Measurements from ENCODE around the gene COMMD6. TPM values are rescaled to one million over a fixed set of nuclear protein-coding genes. Genes with fewer than 3 reads are reported as not detected.

COMMD6 gene
- total RNA-seq: 65.1 TPM

DNA sequence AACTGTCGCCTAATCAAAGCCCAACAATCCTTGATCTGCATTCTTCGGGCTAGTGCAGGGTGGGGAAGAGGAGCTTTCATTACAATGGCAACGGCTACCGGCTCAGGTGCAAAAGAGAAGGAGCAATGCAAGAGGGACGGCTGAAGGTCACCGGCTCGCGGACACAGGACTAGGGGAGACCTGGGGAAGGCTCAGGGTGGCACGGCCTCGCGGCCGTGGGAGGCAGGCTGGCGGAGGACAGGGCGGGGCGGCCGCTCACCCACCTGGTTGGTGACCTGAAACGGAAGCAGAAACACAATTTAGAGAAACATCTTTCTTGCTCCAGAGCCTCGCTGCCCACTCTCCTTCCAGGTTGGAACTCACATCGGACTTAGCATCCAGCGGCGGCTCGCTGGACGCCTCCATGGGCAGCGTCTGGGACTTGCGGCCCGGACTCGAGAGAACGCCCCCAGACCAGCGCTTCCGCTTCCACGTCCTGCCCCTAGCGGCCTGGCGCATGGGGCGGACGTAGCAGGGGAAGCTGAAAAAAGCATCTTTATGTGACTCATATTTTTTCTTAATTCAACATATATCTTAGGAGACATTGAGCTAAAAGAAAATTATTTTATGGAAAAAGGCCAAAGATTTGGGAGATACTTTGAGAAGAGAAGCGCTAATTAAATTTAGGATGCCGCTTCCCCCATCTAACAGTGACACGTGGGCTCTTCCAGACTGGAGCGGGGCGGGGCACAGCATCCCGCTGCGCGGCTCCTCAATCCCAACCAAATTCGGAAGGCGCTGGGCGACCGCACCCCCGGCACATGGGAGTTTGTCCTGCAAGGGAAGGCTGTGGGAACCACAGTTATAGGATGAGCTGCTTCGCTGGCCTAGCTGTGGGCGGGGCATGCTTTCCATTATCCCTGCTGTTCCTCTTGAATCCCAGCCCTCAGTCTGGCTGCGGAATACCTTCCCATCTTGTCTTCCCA is at the start of gene COMMD6:
COMMD6 (minus strand) TSS at position 441 of the 965 bp plus-strand sequence; CDS start at position 405, 36 bp downstream.
- Histone ChIP-seq H3K4me1 (ENCODE audit: insufficient read depth, low read length) (peaks cover 34% of the 10 kb centered on the region), H3K27me3 (ENCODE audit: insufficient read depth, low read length) (no peaks in the 10 kb centered on the region), H3K9me3 (ENCODE audit: low read depth, low read length) (no peaks in the 10 kb centered on the region), H3K4me3 (ENCODE audit: low read length) (peak within 1 kb of the TSS; percentile 66)

GRCh38 chr13:75585153-75585552 is 47.5 kb upstream of the COMMD6 start:
- Histone ChIP-seq H3K27me3 (ENCODE audit: insufficient read depth, low read length) (no peaks in the 10 kb centered on the region), H3K4me3 (ENCODE audit: low read length) (no peak overlapping the region), H3K9me3 (ENCODE audit: low read depth, low read length) (peaks cover 6% of the 10 kb centered on the region), H3K4me1 (ENCODE audit: insufficient read depth, low read length) (no peaks in the 10 kb centered on the region)

- no peaks in the 10 kb centered on the region for H3K27me3 ChIP-seq (ENCODE audit: insufficient read depth, low read length)
Observed at GRCh38 chr13:75583091-75583490, 45.5 kb upstream of the COMMD6 start.

GRCh38 chr13:75581874-75582640 is 44.4 kb upstream of the COMMD6 start:
- H3K27me3 ChIP-seq (ENCODE audit: insufficient read depth, low read length): no peaks in the 10 kb centered on the region
- peaks cover 6% of the 10 kb centered on the region for H3K9me3 ChIP-seq (ENCODE audit: low read depth, low read length)
- H3K4me3 ChIP-seq (ENCODE audit: low read length): no peak overlapping the region
- no peaks in the 10 kb centered on the region for H3K4me1 ChIP-seq (ENCODE audit: insufficient read depth, low read length)

More at GRCh38 chr13:75583091-75583490, 45.5 kb upstream of the COMMD6 start:
- H3K4me1 ChIP-seq (ENCODE audit: insufficient read depth, low read length): no peaks in the 10 kb centered on the region
- no peak overlapping the region for H3K4me3 ChIP-seq (ENCODE audit: low read length)
- H3K9me3 ChIP-seq (ENCODE audit: low read depth, low read length): peaks cover 6% of the 10 kb centered on the region

GRCh38 chr13:75579529-75579928 is 41.9 kb upstream of the COMMD6 start:
- H3K4me1 ChIP-seq (ENCODE audit: insufficient read depth, low read length): no peaks in the 10 kb centered on the region
- H3K4me3 ChIP-seq (ENCODE audit: low read length): no peak overlapping the region
- no peaks in the 10 kb centered on the region for H3K27me3 ChIP-seq (ENCODE audit: insufficient read depth, low read length)
- peaks cover 5% of the 10 kb centered on the region for H3K9me3 ChIP-seq (ENCODE audit: low read depth, low read length)

DNA sequence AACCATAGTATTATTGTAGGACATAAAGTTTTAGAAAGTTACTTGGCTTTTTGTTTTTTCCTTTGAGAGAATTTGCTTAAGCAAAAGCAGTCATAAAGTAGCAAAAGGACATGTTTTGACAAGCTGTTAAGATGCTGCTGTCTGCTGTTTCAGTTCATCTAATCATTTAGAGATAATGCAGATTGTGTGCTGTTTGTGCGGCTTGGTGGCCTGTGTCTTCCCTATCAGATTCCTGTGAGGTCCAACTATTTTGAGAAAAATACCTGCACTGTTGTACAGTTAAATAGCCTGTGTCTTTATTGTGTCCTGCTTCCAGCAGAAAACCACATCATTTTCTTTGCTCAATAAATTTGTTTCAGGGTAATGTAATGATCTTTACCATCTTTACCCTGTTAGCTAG is 31.9 kb upstream of the COMMD6 start:
- Histone ChIP-seq H3K4me1 (ENCODE audit: insufficient read depth, low read length) (no peaks in the 10 kb centered on the region), H3K9me3 (ENCODE audit: low read depth, low read length) (no peaks in the 10 kb centered on the region), H3K27me3 (ENCODE audit: insufficient read depth, low read length) (no peaks in the 10 kb centered on the region), H3K4me3 (ENCODE audit: low read length) (no peak overlapping the region)

GRCh38 chr13:75566658-75567057 is 29.0 kb upstream of the COMMD6 start:
- H3K4me1 ChIP-seq (ENCODE audit: insufficient read depth, low read length): no peaks in the 10 kb centered on the region
- no peaks in the 10 kb centered on the region for H3K27me3 ChIP-seq (ENCODE audit: insufficient read depth, low read length)
- no peaks in the 10 kb centered on the region for H3K9me3 ChIP-seq (ENCODE audit: low read depth, low read length)
- no peak overlapping the region for H3K4me3 ChIP-seq (ENCODE audit: low read length)

- peaks cover 14% of the 10 kb centered on the region for H3K4me1 ChIP-seq (ENCODE audit: insufficient read depth, low read length)
- H3K4me3 ChIP-seq (ENCODE audit: low read length): no peak overlapping the region
- no peaks in the 10 kb centered on the region for H3K27me3 ChIP-seq (ENCODE audit: insufficient read depth, low read length)
- no peaks in the 10 kb centered on the region for H3K9me3 ChIP-seq (ENCODE audit: low read depth, low read length)
Observed at GRCh38 chr13:75558145-75558840, 20.7 kb upstream of the COMMD6 start.

DNA sequence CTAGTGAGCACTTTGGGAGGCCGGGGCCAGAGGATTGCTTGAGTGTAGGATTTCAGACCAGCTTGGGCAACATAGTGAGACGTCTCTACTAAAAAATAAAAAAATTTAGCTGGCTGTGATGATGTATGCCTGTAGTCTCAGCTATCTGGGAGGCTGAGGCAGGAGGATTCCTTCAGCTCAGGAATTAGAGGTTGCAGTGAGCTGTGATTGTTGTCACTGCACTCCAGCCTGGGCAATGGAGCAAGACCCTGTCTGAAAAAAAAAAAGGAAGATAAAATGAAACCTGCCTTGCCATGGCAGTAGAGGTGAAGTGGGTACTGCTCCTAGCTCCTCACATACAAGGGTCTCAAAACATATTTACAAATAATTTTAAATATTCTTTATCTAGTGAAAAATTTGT is 19.3 kb upstream of the COMMD6 start:
- no peak overlapping the region for H3K4me3 ChIP-seq (ENCODE audit: low read length)
- no peaks in the 10 kb centered on the region for H3K9me3 ChIP-seq (ENCODE audit: low read depth, low read length)
- peaks cover 14% of the 10 kb centered on the region for H3K4me1 ChIP-seq (ENCODE audit: insufficient read depth, low read length)
- no peaks in the 10 kb centered on the region for H3K27me3 ChIP-seq (ENCODE audit: insufficient read depth, low read length)

- Histone ChIP-seq H3K9me3 (ENCODE audit: low read depth, low read length) (no peaks in the 10 kb centered on the region), H3K27me3 (ENCODE audit: insufficient read depth, low read length) (no peaks in the 10 kb centered on the region), H3K4me1 (ENCODE audit: insufficient read depth, low read length) (peaks cover 18% of the 10 kb centered on the region), H3K4me3 (ENCODE audit: low read length) (no peak overlapping the region)
Observed at GRCh38 chr13:75555836-75556235, 18.2 kb upstream of the COMMD6 start.

DNA sequence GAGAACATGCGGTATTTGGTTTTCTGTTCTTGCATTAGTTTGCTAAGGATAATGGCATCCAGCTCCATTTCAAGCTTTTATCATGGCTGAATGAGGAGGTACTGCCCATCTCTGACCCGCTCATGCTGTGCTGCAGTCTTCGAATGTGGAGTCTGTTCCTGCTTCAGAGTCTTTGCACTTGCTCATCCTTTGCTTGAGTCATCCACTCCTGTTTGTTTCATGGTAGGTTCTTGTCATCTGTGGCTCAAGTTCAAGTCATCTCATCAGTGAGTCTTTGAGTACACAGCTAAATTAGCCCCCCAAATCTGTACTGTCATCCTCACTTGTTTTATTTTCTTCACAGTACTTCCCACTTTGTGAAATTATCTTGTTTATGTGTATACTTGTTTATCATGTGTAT is 17.3 kb upstream of the COMMD6 start:
- Histone ChIP-seq H3K27me3 (ENCODE audit: insufficient read depth, low read length) (no peaks in the 10 kb centered on the region), H3K4me3 (ENCODE audit: low read length) (no peak overlapping the region), H3K4me1 (ENCODE audit: insufficient read depth, low read length) (peaks cover 27% of the 10 kb centered on the region), H3K9me3 (ENCODE audit: low read depth, low read length) (no peaks in the 10 kb centered on the region)

- Histone ChIP-seq H3K9me3 (ENCODE audit: low read depth, low read length) (no peaks in the 10 kb centered on the region), H3K4me3 (ENCODE audit: low read length) (no peak overlapping the region), H3K4me1 (ENCODE audit: insufficient read depth, low read length) (peaks cover 27% of the 10 kb centered on the region), H3K27me3 (ENCODE audit: insufficient read depth, low read length) (no peaks in the 10 kb centered on the region)
Observed at GRCh38 chr13:75554464-75554863, 16.8 kb upstream of the COMMD6 start.

DNA sequence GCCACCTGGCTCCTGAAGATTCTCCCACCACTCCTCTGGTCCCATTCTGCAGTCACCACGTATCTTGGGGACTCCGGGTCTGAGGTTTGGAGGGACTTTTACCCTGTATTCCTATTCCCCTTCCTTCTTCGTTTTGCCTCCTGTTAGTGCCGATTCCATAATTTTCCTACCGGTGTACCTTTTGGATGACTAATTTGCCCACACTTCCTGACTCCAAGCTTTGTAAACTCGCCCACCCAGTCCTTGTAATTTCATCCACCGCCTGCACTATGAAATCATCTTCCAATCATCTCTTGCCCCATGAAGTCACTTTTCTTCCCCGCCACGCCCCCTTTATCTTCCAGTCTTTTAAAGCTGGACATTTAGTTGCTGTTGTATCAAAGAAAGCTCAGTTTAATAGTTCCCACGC is 12.5 kb upstream of the COMMD6 start:
- Histone ChIP-seq H3K27me3 (ENCODE audit: insufficient read depth, low read length) (no peaks in the 10 kb centered on the region), H3K4me1 (ENCODE audit: insufficient read depth, low read length) (peaks cover 28% of the 10 kb centered on the region), H3K4me3 (ENCODE audit: low read length) (peak overlapping the region; percentile 93), H3K9me3 (ENCODE audit: low read depth, low read length) (no peaks in the 10 kb centered on the region)

- peak within 1 kb of the TSS; percentile 93 for H3K4me3 ChIP-seq (ENCODE audit: low read length)
- H3K27me3 ChIP-seq (ENCODE audit: insufficient read depth, low read length): no peaks in the 10 kb centered on the region
- peaks cover 28% of the 10 kb centered on the region for H3K4me1 ChIP-seq (ENCODE audit: insufficient read depth, low read length)
- H3K9me3 ChIP-seq (ENCODE audit: low read depth, low read length): no peaks in the 10 kb centered on the region
Observed at GRCh38 chr13:75549262-75550158, 11.9 kb upstream of the COMMD6 start, which contains the start of gene UCHL3. Gene UCHL3 (plus strand): TSS chr13:75549791. CDS start chr13:75549821, 30 bp downstream.
